ENCODE measurements around the gene NCAPG.

Gene NCAPG

GRCh38 chr4:17810260-17811077 lies at the start of gene NCAPG, which contains the start of gene DCAF16:
Gene NCAPG, plus strand, starts transcription at chr4:17810979. Its CDS starts 99 bp downstream, at chr4:17811078.
Gene DCAF16, minus strand, starts transcription at chr4:17810757. Its CDS starts 6,616 bp downstream, at chr4:17804141.
- DNase-seq = peak; percentile 59

- no peak for DNase-seq
These were observed 49.7 kb upstream of the NCAPG start for GRCh38 chr4:17761062-17761461.

- DNase-seq = peak; percentile 39
These were observed 48.1 kb upstream of the NCAPG start for GRCh38 chr4:17762726-17763125.

GRCh38 chr4:17763416-17763815 lies 47.4 kb upstream of the NCAPG start:
- DNase-seq = no peak

GRCh38 chr4:17763931-17764330 lies 46.8 kb upstream of the NCAPG start:
- no peak for DNase-seq

- no peak for DNase-seq
These were observed 45.1 kb upstream of the NCAPG start for GRCh38 chr4:17765514-17766286.

GRCh38 chr4:17766826-17767458 lies 43.8 kb upstream of the NCAPG start:
- DNase-seq = no peak

GRCh38 chr4:17769406-17770174 lies 41.2 kb upstream of the NCAPG start:
- no peak for DNase-seq

- no peak for DNase-seq
These were observed 39.9 kb upstream of the NCAPG start for GRCh38 chr4:17770845-17771244.

GRCh38 chr4:17771284-17771908 lies 39.4 kb upstream of the NCAPG start:
- DNase-seq = no peak

- DNase-seq = no peak
These were observed 37.6 kb upstream of the NCAPG start for GRCh38 chr4:17773135-17773698.

- no peak for DNase-seq
These were observed 32.3 kb upstream of the NCAPG start for GRCh38 chr4:17778431-17778830.

GRCh38 chr4:17780501-17781299 lies 30.1 kb upstream of the NCAPG start:
- DNase-seq = no peak

GRCh38 chr4:17781300-17782287 lies 29.2 kb upstream of the NCAPG start, which contains the start of gene FAM184B:
Gene FAM184B, minus strand, starts transcription at chr4:17781621. Its CDS starts 322 bp downstream, at chr4:17781299.
- DNase-seq = no peak

GRCh38 chr4:17785858-17786257 lies 24.9 kb upstream of the NCAPG start:
- no peak for DNase-seq

- DNase-seq = no peak
These were observed 24.2 kb upstream of the NCAPG start for GRCh38 chr4:17786567-17786966.

GRCh38 chr4:17787315-17787714 lies 23.5 kb upstream of the NCAPG start:
- DNase-seq = no peak

GRCh38 chr4:17788956-17789355 lies 21.8 kb upstream of the NCAPG start:
- DNase-seq = no peak

- no peak for DNase-seq
These were observed 16.0 kb upstream of the NCAPG start for GRCh38 chr4:17794730-17795129.

GRCh38 chr4:17797808-17798207 lies 13.0 kb upstream of the NCAPG start:
- no peak for DNase-seq

Measured in 8988T (cell line).